M059J (cell line): ENCODE data around the gene ST3GAL6. TPM values are rescaled to one million over a fixed set of nuclear protein-coding genes. Genes with fewer than 3 reads are reported as not detected.

ENCODE experiments used
- DNase-seq: peaks from one replicate; pipeline ENCODE4 v3.0.0-alpha.2; 2012; ENCODE audit warnings: low read depth
- total RNA-seq: library from RNA; depleted of rRNA; stranded (reverse); fragments of >200 nt; shearing (Covaris generic); gene quantifications from 2 replicates; pipeline ENCODE4 v1.2.3, GENCODE V29; 2014

ST3GAL6 gene
- total RNA-seq, 1 experiment from 2014 or later = 11.6 TPM

GRCh38 chr3:98777286-98777685 is 14.1 kb downstream of the ST3GAL6 start:
- DNase-seq = no peak

GRCh38 chr3:98777801-98778220 is 14.7 kb downstream of the ST3GAL6 start:
- peak; percentile 71 for DNase-seq

DNA sequence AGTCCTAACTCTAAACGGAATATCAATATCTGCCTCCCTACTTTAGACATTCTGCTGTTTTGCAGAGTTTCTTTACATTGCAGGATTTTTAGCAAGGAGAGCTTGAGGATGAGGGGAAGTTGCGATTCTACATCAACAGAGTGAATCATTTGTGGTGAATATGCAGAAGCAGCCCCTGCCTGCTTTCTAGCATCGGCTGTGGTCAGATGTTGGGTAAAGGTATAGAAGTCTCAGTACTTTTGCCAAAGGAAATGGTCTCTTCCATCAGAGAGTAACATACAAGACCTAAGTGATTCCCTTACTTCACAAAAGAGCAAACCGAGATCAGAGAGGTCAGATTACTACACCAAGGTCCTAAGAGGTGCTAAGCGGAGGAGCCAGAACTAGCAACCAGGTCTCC is 15.2 kb downstream of the ST3GAL6 start:
- DNase-seq = peak; percentile 56

DNA sequence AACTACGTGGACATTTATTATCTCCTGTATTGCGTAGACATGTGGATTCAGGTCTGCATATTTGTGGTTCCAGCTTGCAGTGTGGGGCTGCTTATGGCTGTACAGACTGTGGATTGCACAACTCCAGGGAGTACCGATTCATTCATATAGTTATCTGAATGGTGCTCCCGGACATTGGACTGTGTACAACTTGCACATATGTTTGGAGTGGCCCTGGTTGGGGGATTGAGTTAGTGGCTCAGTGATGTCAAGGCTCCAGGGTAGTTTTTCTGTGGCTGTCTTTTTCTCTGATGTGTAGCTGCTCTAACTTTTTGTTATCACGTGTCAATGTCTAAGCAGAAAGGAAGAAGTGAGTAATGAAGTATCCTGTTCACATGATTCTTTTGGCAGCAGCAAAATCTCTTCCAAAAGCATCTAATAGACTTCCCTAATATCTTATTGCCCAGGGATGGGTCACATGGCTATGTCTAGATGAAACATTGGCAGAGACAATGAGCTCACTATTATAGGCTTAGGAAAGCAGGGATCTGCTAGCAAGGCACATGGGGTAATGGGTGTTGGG is 15.8 kb downstream of the ST3GAL6 start:
- peak; percentile 93 for DNase-seq

DNA sequence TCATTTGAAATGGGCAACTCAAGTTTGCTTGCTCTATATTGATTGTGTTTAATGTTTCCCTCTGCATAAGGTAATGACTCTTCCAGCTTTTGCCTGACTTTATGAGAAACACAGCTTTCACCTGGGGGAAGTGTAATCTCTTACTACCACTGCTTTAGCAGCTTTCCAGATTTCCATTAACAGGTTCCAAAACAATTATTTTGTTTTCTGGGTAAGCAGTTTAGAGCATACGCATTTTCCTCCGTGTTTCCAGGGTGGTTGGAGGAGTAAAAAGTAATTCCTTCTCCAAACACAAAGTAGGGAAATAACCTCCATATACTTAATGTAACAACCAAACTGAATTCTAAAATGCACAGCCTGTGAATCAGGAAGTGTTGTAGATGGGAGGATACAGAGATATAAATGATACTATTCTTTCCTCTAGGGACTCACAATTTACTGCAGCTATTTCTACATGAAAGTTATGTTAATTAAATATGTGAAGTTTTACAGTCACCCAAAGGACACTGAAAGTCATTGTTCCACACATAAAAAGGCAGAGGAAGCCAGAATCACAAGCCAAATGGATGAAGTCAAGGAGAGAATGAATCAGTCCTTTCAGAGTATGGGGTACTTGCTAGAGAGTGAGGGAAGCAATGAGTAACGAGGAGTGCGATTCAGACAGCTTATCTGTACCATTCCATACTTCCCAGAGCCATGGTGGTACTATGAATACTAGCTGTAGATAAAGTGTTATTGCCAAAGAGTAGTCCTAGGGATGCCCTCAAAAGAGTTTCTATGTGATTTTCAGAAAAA is 16.6 kb downstream of the ST3GAL6 start:
- DNase-seq = peak; percentile 36

DNA sequence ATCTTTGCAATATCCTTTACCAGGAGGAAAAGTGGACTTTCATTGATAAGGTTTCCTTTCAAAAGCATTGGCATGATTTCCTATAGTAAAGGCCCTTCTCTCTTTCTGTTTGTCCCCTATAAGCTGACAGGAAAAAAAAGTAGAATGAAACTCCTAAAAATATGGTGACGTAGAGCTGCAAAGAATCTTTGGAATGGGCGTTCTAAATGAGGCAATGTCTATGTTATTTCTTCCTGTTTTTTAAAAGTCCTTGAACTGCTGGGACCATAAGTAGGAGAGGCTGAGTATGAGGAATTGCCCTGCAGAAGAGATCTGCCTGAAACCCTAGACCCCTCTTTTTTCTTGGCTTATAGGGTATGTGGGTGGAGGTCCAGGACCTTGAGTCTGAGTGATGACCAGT is 17.2 kb downstream of the ST3GAL6 start:
- no peak for DNase-seq

GRCh38 chr3:98782824-98783500 is 19.8 kb downstream of the ST3GAL6 start:
- DNase-seq = peak; percentile 80

GRCh38 chr3:98784042-98784441 is 20.9 kb downstream of the ST3GAL6 start:
- no peak for DNase-seq

DNA sequence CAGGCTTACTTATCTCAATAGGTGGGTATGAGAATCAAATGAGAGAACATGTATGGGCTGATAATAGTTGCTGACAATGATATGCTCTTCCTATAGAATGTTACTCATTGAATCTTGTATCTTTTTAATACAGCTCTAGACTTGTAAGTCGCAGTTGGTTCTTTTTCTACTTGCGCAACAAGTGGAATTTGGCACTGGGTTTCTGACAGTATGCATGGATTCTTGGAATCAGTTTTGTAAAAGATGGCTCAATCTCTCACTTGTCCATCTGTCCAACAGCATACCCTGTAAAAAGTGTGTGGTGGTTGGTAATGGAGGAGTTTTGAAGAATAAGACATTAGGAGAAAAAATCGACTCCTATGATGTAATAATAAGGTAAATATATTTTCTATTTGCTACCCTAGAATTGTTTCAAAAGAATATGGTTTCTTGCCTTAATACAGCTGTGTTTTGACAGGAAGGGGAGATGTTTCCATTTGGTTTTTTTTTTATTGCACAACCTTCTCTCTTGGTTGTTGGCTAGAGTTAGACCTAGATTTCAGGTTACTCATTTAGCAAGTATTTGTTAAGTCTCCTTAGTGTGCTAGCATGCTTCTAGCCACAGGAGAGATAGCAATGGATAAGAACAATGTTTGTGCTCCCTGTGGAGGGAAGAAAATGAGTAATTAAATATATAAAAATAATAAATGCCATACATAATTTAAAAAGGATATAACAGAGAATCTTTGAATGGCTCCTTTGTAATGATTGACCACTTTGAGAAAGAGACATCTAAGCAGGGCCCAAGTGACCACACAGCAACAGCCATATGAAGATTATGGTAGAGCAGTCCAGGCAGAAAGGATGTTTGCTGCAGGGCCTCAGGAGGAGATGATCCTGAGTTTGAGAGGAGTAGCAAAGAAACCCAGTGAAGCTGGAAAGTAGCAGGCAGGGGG is 21.8 kb downstream of the ST3GAL6 start:
- peak; percentile 90 for DNase-seq

- no peak for DNase-seq
These were observed 23.3 kb downstream of the ST3GAL6 start for GRCh38 chr3:98786364-98787006.

- no peak for DNase-seq
These were observed 24.0 kb downstream of the ST3GAL6 start for GRCh38 chr3:98787181-98787580.

DNA sequence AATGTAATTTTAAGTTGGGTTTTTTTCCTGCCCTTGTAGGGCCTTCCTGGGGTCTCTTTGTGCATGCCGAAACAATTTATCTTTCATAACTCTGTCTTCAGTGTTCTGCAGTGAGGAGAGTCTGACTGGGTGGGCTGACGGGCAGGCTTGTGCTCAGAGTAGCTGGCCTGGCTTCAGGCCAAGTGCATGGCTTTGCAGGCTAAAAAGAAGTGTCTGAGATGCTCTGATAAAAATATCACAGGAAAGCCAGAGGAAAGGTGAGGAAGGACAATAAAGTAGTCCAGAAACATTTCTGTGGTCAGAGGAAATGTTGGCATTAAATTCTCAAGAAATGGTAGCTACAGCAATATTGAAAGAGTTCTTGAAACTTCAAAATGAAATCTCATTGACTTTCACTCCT is 25.5 kb downstream of the ST3GAL6 start:
- DNase-seq = no peak

DNA sequence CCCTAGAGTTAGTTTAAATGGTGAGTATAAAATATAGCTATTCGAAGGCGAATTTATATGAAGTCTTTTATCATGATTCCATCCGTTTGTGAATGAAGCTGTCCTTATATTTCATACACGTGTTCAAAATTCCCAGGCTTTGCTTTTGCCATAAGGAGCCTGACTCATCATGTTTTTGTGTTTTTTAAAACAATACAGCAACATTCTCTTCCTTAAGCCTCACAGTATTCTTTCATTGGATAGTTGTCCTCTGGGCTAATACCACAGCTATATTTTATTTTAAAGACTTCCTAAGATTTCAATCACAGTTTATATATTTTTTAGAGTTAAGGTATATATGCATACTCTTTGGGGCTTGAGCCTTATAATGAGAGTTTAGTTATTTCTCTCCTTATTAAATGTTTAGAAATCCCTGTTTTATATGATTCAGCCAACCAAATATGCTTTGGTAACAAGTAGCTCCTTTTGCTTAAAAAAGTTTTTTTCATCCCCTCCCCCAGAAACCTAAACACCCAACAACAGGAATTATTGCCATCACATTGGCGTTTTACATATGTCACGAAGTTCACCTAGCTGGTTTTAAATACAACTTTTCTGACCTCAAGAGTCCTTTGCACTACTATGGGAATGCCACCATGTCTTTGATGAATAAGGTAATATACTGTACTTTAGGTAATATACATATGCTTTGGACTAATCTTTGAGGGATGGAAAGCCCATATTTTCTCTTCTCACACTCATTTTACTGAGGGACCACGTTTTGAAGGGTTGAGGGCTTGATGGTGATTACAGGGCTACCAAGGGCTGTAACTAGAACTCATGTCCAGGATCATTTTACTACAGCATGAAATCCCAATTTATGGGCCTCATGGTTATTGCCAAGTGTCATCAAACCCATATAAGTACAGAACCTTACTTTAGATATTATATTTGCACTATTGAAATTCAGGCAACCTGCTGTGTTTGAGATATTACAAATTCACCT is 28.5 kb downstream of the ST3GAL6 start:
- peak; percentile 50 for DNase-seq

GRCh38 chr3:98793971-98794370 is 30.8 kb downstream of the ST3GAL6 start:
- peak; percentile 64 for DNase-seq

DNA sequence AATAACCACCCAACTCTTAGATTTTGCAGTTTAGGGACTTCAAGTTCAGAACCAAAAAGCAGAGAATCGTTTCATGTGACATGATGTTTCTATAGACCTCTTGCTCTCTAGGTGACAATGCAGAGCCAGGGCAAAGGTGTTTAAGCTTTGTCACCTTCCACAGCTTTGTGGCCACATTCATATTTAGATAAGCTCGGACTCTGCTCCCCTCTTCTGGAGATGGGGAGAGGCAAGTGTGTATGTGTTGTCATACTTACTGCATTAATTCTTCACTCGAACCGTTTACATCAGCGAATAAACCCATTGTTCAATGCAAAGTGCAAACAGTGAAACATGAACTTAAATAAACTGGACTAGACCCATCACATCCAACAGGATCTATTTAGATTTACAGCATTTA is 33.2 kb downstream of the ST3GAL6 start:
- DNase-seq = no peak

DNA sequence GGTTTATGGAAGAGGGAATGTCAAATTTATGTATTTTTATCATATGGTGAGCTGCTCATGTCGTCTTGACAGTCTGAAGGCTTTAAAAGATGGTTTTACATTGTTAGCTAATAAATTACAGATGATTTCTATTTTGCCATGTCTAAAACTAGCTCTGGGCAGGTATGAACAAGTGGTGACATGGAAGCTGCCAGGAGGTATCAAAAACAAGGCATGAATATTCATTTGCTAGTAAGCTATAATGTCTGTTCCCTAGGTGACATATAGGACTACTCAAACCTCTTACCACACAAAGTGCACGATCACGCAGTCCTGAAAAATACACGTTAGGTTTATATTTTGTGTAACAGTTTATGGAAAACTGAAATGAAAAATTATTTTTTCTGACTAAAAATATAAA is 34.8 kb downstream of the ST3GAL6 start:
- no peak for DNase-seq

- no peak for DNase-seq
These were observed 35.7 kb downstream of the ST3GAL6 start for GRCh38 chr3:98798820-98799219.

DNA sequence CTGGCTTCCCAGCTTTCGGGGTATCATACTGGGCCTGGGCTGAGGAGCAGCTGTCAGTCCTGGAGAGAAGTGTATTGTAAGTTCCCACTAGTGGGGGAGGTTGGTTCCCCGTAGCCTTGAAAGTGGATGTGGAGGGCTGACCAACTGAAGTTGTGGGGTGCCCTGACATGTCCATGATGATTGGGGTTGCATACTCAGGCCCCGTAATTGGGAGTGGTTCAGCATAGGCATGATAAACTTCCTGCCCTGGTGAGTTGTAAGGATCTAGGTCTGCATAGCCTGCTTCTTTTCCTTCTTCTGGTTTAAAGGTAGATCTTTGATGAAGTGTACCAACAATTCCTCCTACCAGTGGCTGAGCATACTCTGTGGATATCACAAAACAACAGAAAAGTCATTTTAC is 36.3 kb downstream of the ST3GAL6 start:
- DNase-seq = no peak

DNA sequence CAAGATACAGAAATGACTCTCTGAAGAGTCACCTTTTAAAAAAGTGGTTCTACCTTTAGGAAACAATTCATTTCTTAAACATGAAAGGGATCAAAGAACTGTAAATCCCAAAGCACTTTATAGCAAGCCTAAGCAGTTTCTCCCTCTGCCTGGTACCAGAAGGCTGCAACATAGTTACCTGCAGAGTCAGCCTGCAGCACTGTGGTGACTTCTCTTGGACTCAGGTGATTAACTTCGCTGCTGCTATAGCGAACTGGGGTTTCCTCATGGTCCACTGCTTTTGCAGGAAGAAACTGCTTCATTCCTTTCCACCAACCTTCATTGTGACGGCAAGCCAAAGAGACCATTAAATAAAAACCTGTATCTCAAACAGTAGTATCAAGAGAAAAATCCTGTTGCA is 37.3 kb downstream of the ST3GAL6 start:
- DNase-seq = no peak
